ENCODE measurements around the gene MAPK14. TPM values are rescaled to one million over a fixed set of nuclear protein-coding genes. Genes with fewer than 3 reads are reported as not detected.
"Not testable (repeated sequence)": the region's sequence is repeated elsewhere in the genome, so short reads cannot be mapped to it uniquely, and the experiment has no call there.

Gene MAPK14
- total RNA-seq, 3 donors from 2014 or later = 35.7 to 40.9 (median 38.7) TPM

- no peaks in the 10 kb centered on the region for H3K36me3 Mint-ChIP-seq (ENCODE audit: insufficient read depth)
- H3K9me3 Mint-ChIP-seq = no peaks in the 10 kb centered on the region
- ATAC-seq (no peak), DNase-seq (no peak)
- no peaks in the 10 kb centered on the region for H3K27me3 Mint-ChIP-seq (ENCODE audit: low read depth)
- H3K4me3 Mint-ChIP-seq = no peak overlapping the region
- H3K4me1 Mint-ChIP-seq (ENCODE audit: low read depth) = peaks cover 91% of the 10 kb centered on the region
These were observed 95.1 kb downstream of the MAPK14 start for GRCh38 chr6:36122495-36123269.

- Mint-ChIP-seq H3K9me3 (no peaks in the 10 kb centered on the region), H3K36me3 (ENCODE audit: insufficient read depth) (no peaks in the 10 kb centered on the region), H3K4me1 (ENCODE audit: low read depth) (peaks cover 87% of the 10 kb centered on the region), H3K27me3 (ENCODE audit: low read depth) (no peaks in the 10 kb centered on the region), H3K4me3 (no peak overlapping the region)
- peak; percentile 72 to 76 for ATAC-seq
- peak; percentile 87 for DNase-seq
These were observed 95.9 kb downstream of the MAPK14 start for GRCh38 chr6:36123270-36124139.

GRCh38 chr6:36124346-36124745 is 96.7 kb downstream of the MAPK14 start:
- not testable (repeated sequence) for H3K4me3 Mint-ChIP-seq

GRCh38 chr6:36124881-36125280 is 97.3 kb downstream of the MAPK14 start:
- Mint-ChIP-seq H3K9me3 (no peaks in the 10 kb centered on the region), H3K36me3 (ENCODE audit: insufficient read depth) (no peaks in the 10 kb centered on the region), H3K4me1 (ENCODE audit: low read depth) (peaks cover 77% of the 10 kb centered on the region), H3K27me3 (ENCODE audit: low read depth) (no peaks in the 10 kb centered on the region), H3K4me3 (no peak overlapping the region)
- DNase-seq = no peak
- ATAC-seq = no peak

More at GRCh38 chr6:36124346-36124745, 96.7 kb downstream of the MAPK14 start:
- not testable (repeated sequence) for H3K9me3 Mint-ChIP-seq; H3K36me3 Mint-ChIP-seq (ENCODE audit: insufficient read depth); ATAC-seq; DNase-seq; H3K27me3 Mint-ChIP-seq (ENCODE audit: low read depth)
- H3K4me1 Mint-ChIP-seq (ENCODE audit: low read depth) = peaks cover 80% of the 10 kb centered on the region

DNA sequence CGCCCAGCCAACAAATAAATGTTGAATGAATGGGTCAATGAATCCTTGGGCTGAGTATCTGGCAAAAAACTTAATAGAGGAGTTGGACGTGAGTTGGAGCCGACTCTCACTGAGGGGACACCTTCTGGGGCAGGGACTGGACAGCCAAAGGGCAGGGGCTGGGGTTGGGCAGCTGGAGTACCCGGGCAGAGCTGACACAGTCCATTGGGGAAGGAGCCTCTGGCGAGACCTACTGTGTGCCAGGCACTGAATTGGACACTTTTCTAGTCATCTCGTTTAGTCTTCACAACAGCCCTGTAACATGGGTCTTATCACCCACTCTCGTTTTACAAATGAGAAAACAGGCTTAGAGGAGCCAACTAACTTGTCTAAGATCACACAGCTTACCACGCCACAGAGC is 98.0 kb downstream of the MAPK14 start:
- H3K9me3 Mint-ChIP-seq = no peaks in the 10 kb centered on the region
- no peaks in the 10 kb centered on the region for H3K27me3 Mint-ChIP-seq (ENCODE audit: low read depth)
- ATAC-seq = no peak
- no peak for DNase-seq
- peaks cover 72% of the 10 kb centered on the region for H3K4me1 Mint-ChIP-seq (ENCODE audit: low read depth)
- H3K4me3 Mint-ChIP-seq = no peak overlapping the region
- H3K36me3 Mint-ChIP-seq (ENCODE audit: insufficient read depth) = no peaks in the 10 kb centered on the region

- no peak overlapping the region for H3K4me3 Mint-ChIP-seq
- DNase-seq (no peak), ATAC-seq (no peak)
- H3K36me3 Mint-ChIP-seq (ENCODE audit: insufficient read depth) = no peaks in the 10 kb centered on the region
- H3K4me1 Mint-ChIP-seq (ENCODE audit: low read depth) = peaks cover 69% of the 10 kb centered on the region
- H3K27me3 Mint-ChIP-seq (ENCODE audit: low read depth) = no peaks in the 10 kb centered on the region
- H3K9me3 Mint-ChIP-seq = no peaks in the 10 kb centered on the region
These were observed 98.5 kb downstream of the MAPK14 start for GRCh38 chr6:36126121-36126520.

GRCh38 chr6:36126553-36127458 is 99.2 kb downstream of the MAPK14 start:
- H3K4me3 Mint-ChIP-seq = no peak overlapping the region
- H3K36me3 Mint-ChIP-seq (ENCODE audit: insufficient read depth) = no peaks in the 10 kb centered on the region
- no peaks in the 10 kb centered on the region for H3K27me3 Mint-ChIP-seq (ENCODE audit: low read depth)
- peaks cover 67% of the 10 kb centered on the region for H3K4me1 Mint-ChIP-seq (ENCODE audit: low read depth)
- no peaks in the 10 kb centered on the region for H3K9me3 Mint-ChIP-seq
- DNase-seq = no peak
- no peak for ATAC-seq

DNA sequence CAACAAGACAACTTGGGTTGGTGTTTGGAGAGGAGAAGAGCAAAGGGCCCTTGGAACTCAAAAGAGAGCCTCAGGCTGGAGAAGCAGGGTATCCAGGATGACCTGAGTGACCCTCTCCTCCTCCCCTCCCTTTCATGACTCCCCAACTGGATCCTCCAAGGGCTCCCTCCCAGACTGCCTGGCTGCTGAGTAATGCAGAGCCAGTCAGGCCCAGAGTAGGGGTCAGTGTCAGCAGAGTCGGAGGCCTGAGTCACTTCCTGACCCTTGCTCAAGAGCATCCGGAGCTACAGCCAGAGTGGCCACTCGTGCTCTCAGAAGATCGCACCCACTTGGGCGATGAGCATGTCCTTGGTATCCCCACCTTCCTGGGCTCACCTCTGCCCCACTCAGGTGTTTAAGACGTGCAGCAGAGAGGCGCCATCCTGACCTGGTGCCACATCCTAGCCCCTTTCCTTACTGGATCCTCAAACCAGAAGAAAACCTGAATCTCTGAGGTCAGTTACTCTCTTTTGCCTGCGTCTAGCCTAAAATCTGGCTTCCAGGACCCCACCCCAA is 99.9 kb downstream of the MAPK14 start:
- Mint-ChIP-seq H3K36me3 (ENCODE audit: insufficient read depth) (peaks cover under 1% of the 10 kb centered on the region), H3K27me3 (ENCODE audit: low read depth) (no peaks in the 10 kb centered on the region), H3K4me3 (no peak overlapping the region), H3K9me3 (no peaks in the 10 kb centered on the region), H3K4me1 (ENCODE audit: low read depth) (peaks cover 67% of the 10 kb centered on the region)
- no peak for DNase-seq
- no peak for ATAC-seq

GRCh38 chr6:36128073-36128472 is 100.5 kb downstream of the MAPK14 start:
- ATAC-seq (no peak), DNase-seq (no peak)
- no peaks in the 10 kb centered on the region for H3K27me3 Mint-ChIP-seq (ENCODE audit: low read depth)
- H3K4me1 Mint-ChIP-seq (ENCODE audit: low read depth) = peaks cover 67% of the 10 kb centered on the region
- peaks cover 6% of the 10 kb centered on the region for H3K36me3 Mint-ChIP-seq (ENCODE audit: insufficient read depth)
- H3K4me3 Mint-ChIP-seq = no peak overlapping the region
- no peaks in the 10 kb centered on the region for H3K9me3 Mint-ChIP-seq

DNA sequence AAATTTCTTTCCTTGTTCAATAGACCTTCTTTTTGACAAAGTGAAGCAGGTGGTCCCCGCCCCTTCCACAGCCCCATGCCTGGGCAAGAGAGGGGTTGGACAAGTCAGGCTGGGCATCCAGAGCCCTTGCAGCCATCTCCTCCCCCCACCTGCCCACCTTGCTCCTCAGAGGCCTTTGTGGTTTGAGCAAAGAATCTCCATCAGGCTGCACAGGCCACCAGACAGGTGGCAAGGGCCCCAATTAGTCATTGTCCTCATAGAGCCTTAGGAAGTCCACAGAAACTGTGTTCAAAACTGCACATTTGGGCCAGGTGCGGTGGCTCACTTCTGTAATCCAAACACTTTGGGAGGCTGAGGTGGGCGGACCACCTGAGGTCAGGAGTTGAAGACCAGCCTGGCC is 101.2 kb downstream of the MAPK14 start:
- Mint-ChIP-seq H3K4me3 (no peak overlapping the region), H3K4me1 (ENCODE audit: low read depth) (peaks cover 66% of the 10 kb centered on the region), H3K27me3 (ENCODE audit: low read depth) (no peaks in the 10 kb centered on the region), H3K36me3 (ENCODE audit: insufficient read depth) (peaks cover 13% of the 10 kb centered on the region), H3K9me3 (no peaks in the 10 kb centered on the region)
- DNase-seq = no peak
- no peak for ATAC-seq

DNA sequence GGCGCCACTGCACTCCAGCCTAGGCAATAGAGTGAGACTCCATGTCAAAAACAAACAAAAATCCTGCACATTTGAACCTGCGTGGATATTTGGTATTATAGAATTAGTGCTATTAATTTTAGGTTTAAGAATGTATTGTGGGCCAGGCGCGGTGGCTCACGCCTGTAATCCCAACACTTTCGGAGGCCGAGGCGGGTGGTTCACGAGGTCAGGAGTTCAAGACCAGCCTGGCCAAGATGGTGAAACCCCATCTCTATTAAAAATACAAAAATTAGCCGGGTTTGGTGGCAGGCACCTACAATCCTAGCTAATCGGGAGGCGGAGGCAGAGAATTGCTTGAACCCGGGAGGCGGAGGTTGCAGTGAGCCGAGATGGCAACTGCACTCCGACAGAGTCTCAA is 101.7 kb downstream of the MAPK14 start:
- not testable (repeated sequence) for DNase-seq; ATAC-seq; H3K9me3 Mint-ChIP-seq; H3K27me3 Mint-ChIP-seq (ENCODE audit: low read depth)
- Mint-ChIP-seq H3K36me3 (ENCODE audit: insufficient read depth) (peaks cover 15% of the 10 kb centered on the region), H3K4me1 (ENCODE audit: low read depth) (peaks cover 62% of the 10 kb centered on the region), H3K4me3 (peak overlapping the region; percentile 85)

GRCh38 chr6:36129941-36130666 is 102.5 kb downstream of the MAPK14 start, which contains the start of gene MAPK13:
Gene MAPK13, plus strand, starts transcription at chr6:36130513. Its CDS starts 70 bp downstream, at chr6:36130583.
- peak; percentile 44 to 50 for ATAC-seq
- Mint-ChIP-seq H3K36me3 (ENCODE audit: insufficient read depth) (peaks cover 16% of the 10 kb centered on the region), H3K4me3 (peak within 1 kb of the TSS; percentile 85), H3K9me3 (no peaks in the 10 kb centered on the region), H3K4me1 (ENCODE audit: low read depth) (peaks cover 60% of the 10 kb centered on the region), H3K27me3 (ENCODE audit: low read depth) (no peaks in the 10 kb centered on the region)
- no peak for DNase-seq
